Fibroblast of the aortic adventitia (primary cell): Measurements from ENCODE around the gene ANO10. TPM values are rescaled to one million over a fixed set of nuclear protein-coding genes. Genes with fewer than 3 reads are reported as not detected.
"Not testable (repeated sequence)": the region's sequence is repeated elsewhere in the genome, so short reads cannot be mapped to it uniquely, and the experiment has no call there.

ENCODE experiments used
- DNase-seq: peaks from one replicate; pipeline ENCODE4 v3.0.0-alpha.2; 2010; ENCODE audit warnings: low read depth
- H3K4me3 ChIP-seq: 2 replicates; pipeline ENCODE4 v1.5.1; 2011; ENCODE audit warnings: low read depth, mild to moderate bottlenecking, control low read depth, low read length, moderate library complexity
- total RNA-seq: library from RNA; depleted of rRNA; stranded (reverse); fragments of >200 nt; gene quantifications from 2 replicates; pipeline ENCODE4 v1.2.3, GENCODE V29; 2012; ENCODE audit warnings: low replicate concordance
- TF ChIP-seq, protein P1 (sequence below): IDR thresholded peaks from 2 replicates; pipeline ENCODE4 v1.5.1; 2011; ENCODE audit warnings: mild to moderate bottlenecking, low read length, control low read depth, inconsistent platforms; ENCODE audit not compliant: insufficient read depth

ANO10 gene
- total RNA-seq, 1 donor: 46.4 TPM

- TF ChIP-seq, protein P1, sequence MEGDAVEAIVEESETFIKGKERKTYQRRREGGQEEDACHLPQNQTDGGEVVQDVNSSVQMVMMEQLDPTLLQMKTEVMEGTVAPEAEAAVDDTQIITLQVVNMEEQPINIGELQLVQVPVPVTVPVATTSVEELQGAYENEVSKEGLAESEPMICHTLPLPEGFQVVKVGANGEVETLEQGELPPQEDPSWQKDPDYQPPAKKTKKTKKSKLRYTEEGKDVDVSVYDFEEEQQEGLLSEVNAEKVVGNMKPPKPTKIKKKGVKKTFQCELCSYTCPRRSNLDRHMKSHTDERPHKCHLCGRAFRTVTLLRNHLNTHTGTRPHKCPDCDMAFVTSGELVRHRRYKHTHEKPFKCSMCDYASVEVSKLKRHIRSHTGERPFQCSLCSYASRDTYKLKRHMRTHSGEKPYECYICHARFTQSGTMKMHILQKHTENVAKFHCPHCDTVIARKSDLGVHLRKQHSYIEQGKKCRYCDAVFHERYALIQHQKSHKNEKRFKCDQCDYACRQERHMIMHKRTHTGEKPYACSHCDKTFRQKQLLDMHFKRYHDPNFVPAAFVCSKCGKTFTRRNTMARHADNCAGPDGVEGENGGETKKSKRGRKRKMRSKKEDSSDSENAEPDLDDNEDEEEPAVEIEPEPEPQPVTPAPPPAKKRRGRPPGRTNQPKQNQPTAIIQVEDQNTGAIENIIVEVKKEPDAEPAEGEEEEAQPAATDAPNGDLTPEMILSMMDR: no peak
- H3K4me3 ChIP-seq: no peak overlapping the region
- DNase-seq: no peak
These were observed 153.7 kb downstream of the ANO10 start for GRCh38 chr3:43468133-43468532.

GRCh38 chr3:43465109-43465508 lies 156.7 kb downstream of the ANO10 start:
- TF ChIP-seq, protein P1: no peak
- no peak for DNase-seq
- no peak overlapping the region for H3K4me3 ChIP-seq

GRCh38 chr3:43462566-43462965 lies 159.2 kb downstream of the ANO10 start:
- DNase-seq, H3K4me3 ChIP-seq: not testable (repeated sequence)

DNA sequence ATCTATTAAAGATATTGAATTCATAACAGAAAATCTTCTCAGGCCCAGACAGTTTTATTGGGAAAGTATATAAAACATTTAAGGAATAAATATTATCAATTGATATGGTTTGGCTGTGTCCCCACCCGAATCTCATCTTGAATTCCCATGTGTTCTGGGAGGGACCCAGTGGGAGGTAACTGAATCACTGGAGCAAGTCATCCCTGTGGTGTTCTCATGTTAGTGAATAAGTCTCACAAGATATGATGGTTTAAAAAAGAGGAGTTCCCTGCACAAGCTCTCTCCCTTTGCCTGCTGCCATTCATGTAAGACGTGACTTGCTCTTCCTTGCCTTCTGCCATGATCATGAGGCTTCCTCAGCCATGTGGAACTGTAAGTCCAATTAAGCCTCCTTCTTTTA lies 160.5 kb downstream of the ANO10 start:
- DNase-seq: no peak
- no peak overlapping the region for H3K4me3 ChIP-seq
- TF ChIP-seq, protein P1: no peak

- not testable (repeated sequence) for DNase-seq, H3K4me3 ChIP-seq
These were observed 164.8 kb downstream of the ANO10 start for GRCh38 chr3:43457038-43457437.

GRCh38 chr3:43455233-43455632 lies 166.6 kb downstream of the ANO10 start:
- TF ChIP-seq, protein P1: no peak

GRCh38 chr3:43453981-43454380 lies 167.8 kb downstream of the ANO10 start:
- H3K4me3 ChIP-seq: no peak overlapping the region
- TF ChIP-seq, protein P1: no peak
- no peak for DNase-seq

More at GRCh38 chr3:43455233-43455632, 166.6 kb downstream of the ANO10 start:
- no peak overlapping the region for H3K4me3 ChIP-seq
- DNase-seq: peak; percentile 45

- TF ChIP-seq, protein P1: no peak
These were observed 170.0 kb downstream of the ANO10 start for GRCh38 chr3:43451670-43452254.

More at GRCh38 chr3:43451670-43452254, 170.0 kb downstream of the ANO10 start:
- DNase-seq: no peak
- H3K4me3 ChIP-seq: no peak overlapping the region
